ENCODE data around the gene SPRR1A. TPM values are rescaled to one million over a fixed set of nuclear protein-coding genes. Genes with fewer than 3 reads are reported as not detected.

Gene SPRR1A
- total and polyA plus RNA-seq, 10 of the 15 experiments (the other 5 are each of a cell fraction or from before 2014, with no cell fraction given) = not detected

DNA sequence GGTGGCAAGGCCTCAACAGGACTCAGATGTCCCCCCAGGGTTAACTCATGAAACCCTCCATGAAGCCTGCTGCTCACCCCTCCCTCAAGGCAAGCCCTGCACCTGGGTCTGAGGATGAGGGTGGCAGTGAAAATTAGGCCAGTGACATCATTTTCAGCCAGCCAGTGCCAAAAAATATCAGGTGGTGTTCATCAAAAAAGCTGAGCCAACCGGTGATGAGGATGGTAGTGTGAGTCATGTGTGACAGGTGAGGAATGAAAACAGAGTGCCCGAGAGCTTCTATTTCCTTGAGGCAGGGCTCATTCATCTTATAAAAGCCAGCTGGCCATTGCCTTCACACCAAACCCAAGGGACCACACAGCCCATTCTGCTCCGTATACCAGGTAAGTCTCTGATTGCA is at the start of gene SPRR1A (continued):
- TF ChIP-seq MTA2 (IDR thresholded peaks at IDR 0.05; ENCODE audit: low read depth) (no peak), CREB1 (IDR thresholded peaks at IDR 0.05; ENCODE audit: low read depth) (no peak)

DNA sequence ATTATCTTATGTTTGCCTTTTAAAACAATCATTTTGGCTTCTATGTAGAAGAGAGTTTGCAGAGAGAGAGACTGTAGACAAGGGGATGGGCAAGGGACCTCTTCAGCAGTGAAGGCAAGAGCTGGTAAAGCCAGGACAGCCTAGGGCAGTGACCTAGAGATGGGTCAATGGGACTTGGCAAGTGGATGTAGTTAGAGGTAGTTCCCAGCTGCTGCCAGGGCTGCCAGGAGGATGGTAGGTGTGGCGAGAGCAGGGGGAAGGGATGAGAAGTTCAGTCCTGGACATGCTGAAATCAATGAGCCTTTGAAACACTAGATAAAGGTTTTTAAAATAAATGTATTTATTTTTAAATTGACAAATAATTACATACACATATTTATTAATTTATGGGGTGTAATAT is 43.3 kb upstream of the SPRR1A start:
- ChIA-PET CTCF (no interaction called here), POLR2A (no interaction called here), SMC1A (ENCODE audit: uncharacterized antibody, unreplicated experiment) (no interaction called here), RAD21 (ENCODE audit: unreplicated experiment) (no interaction called here)
- no peak overlapping the region for H2AFZ ChIP-seq (ENCODE audit: control insufficient read depth, low read depth, low read length)
- FAIRE-seq (no peak), ATAC-seq (no peak), DNase-seq (ENCODE audit: low read depth, low spot score) (no peak)
- TF ChIP-seq, protein P1, sequence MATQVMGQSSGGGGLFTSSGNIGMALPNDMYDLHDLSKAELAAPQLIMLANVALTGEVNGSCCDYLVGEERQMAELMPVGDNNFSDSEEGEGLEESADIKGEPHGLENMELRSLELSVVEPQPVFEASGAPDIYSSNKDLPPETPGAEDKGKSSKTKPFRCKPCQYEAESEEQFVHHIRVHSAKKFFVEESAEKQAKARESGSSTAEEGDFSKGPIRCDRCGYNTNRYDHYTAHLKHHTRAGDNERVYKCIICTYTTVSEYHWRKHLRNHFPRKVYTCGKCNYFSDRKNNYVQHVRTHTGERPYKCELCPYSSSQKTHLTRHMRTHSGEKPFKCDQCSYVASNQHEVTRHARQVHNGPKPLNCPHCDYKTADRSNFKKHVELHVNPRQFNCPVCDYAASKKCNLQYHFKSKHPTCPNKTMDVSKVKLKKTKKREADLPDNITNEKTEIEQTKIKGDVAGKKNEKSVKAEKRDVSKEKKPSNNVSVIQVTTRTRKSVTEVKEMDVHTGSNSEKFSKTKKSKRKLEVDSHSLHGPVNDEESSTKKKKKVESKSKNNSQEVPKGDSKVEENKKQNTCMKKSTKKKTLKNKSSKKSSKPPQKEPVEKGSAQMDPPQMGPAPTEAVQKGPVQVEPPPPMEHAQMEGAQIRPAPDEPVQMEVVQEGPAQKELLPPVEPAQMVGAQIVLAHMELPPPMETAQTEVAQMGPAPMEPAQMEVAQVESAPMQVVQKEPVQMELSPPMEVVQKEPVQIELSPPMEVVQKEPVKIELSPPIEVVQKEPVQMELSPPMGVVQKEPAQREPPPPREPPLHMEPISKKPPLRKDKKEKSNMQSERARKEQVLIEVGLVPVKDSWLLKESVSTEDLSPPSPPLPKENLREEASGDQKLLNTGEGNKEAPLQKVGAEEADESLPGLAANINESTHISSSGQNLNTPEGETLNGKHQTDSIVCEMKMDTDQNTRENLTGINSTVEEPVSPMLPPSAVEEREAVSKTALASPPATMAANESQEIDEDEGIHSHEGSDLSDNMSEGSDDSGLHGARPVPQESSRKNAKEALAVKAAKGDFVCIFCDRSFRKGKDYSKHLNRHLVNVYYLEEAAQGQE (IDR thresholded peaks at IDR 0.05; ENCODE audit: low read depth, low read length) = no peak
- TF ChIP-seq, protein P2, sequence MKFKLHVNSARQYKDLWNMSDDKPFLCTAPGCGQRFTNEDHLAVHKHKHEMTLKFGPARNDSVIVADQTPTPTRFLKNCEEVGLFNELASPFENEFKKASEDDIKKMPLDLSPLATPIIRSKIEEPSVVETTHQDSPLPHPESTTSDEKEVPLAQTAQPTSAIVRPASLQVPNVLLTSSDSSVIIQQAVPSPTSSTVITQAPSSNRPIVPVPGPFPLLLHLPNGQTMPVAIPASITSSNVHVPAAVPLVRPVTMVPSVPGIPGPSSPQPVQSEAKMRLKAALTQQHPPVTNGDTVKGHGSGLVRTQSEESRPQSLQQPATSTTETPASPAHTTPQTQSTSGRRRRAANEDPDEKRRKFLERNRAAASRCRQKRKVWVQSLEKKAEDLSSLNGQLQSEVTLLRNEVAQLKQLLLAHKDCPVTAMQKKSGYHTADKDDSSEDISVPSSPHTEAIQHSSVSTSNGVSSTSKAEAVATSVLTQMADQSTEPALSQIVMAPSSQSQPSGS (IDR thresholded peaks at IDR 0.05; ENCODE audit: low read length) = no peak
- TF ChIP-seq ZNF622 (IDR thresholded peaks at IDR 0.05) (no peak), HDAC6 (IDR thresholded peaks at IDR 0.05; ENCODE audit: unreplicated experiment) (no peak), CBX5 (IDR thresholded peaks at IDR 0.05; ENCODE audit: low read depth) (no peak)
- TF ChIP-seq, protein P3, sequence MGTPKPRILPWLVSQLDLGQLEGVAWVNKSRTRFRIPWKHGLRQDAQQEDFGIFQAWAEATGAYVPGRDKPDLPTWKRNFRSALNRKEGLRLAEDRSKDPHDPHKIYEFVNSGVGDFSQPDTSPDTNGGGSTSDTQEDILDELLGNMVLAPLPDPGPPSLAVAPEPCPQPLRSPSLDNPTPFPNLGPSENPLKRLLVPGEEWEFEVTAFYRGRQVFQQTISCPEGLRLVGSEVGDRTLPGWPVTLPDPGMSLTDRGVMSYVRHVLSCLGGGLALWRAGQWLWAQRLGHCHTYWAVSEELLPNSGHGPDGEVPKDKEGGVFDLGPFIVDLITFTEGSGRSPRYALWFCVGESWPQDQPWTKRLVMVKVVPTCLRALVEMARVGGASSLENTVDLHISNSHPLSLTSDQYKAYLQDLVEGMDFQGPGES (IDR thresholded peaks at IDR 0.05) = no peak
- no TSS peak for BruUV-seq (replicated peaks)
- no peak overlapping the region for H3K4me2 ChIP-seq (ENCODE audit: control insufficient read depth, insufficient read depth)
- 0% methylated on average over 1 of the region's 1 CpG for WGBS (ENCODE audit: insufficient coverage, insufficient replicate concordance, low lambda C conversion rate, missing lambda C conversion rate)
- intact Hi-C loops (cut with micrococcal nuclease; ENCODE audit: unreplicated experiment) (no loop called here), in situ Hi-C loops (cut with MboI) (no loop called here)
- no peak overlapping the region for H3K4me3 ChIP-seq
- no peaks in the 10 kb centered on the region for H3K36me3 ChIP-seq (ENCODE audit: control insufficient read depth in 2 of 2, insufficient read depth in 2 of 2, low read length in 1 of 2)
- H3K27me3 ChIP-seq (replicated peaks in 1 of 2; ENCODE audit: control insufficient read depth in 2 of 2, insufficient read depth in 2 of 2, low read length in 1 of 2) = no peaks in the 10 kb centered on the region
- no peaks in the 10 kb centered on the region for H4K20me1 ChIP-seq (ENCODE audit: control insufficient read depth, insufficient read depth)
- no peak overlapping the region for H3K27ac ChIP-seq (ENCODE audit: control insufficient read depth, insufficient read depth)
- no peaks in the 10 kb centered on the region for H3K9me3 ChIP-seq (replicated peaks; ENCODE audit: control insufficient read depth, insufficient read depth, low read length)
- no peaks in the 10 kb centered on the region for H3K79me2 ChIP-seq (ENCODE audit: control insufficient read depth, insufficient read depth, low read length)
- no peaks in the 10 kb centered on the region for H3K4me1 ChIP-seq (ENCODE audit: control insufficient read depth, insufficient read depth, low read length)
- no peak overlapping the region for H3K9ac ChIP-seq (ENCODE audit: control insufficient read depth, insufficient read depth, low read length)

Data from GM12878 (cell line).